NCI-H146 treated with DMSO at 0.1 percent for 48 hours (cell line): ENCODE measurements around the gene FAM177B.
"Not testable (repeated sequence)": the region's sequence is repeated elsewhere in the genome, so short reads cannot be mapped to it uniquely, and the experiment has no call there.

Experiments used
- DNase-seq: peaks from one replicate; lab custom pipeline; 2025; ENCODE audit not compliant: unreplicated experiment; lab: John Stamatoyannopoulos, UW

FAM177B gene

GRCh38 chr1:222739929-222740328 lies 2.9 kb downstream of the FAM177B start:
- DNase-seq: no peak

GRCh38 chr1:222741630-222742457 lies 4.8 kb downstream of the FAM177B start:
- DNase-seq: not testable (repeated sequence)

- DNase-seq: no peak
Measured at GRCh38 chr1:222749927-222750326, 12.9 kb downstream of the FAM177B start.

- no peak for DNase-seq
Measured at GRCh38 chr1:222750651-222751050, 13.6 kb downstream of the FAM177B start.

GRCh38 chr1:222751255-222751654 lies 14.3 kb downstream of the FAM177B start:
- DNase-seq: no peak

GRCh38 chr1:222754366-222755139 lies 17.6 kb downstream of the FAM177B start:
- DNase-seq: no peak

GRCh38 chr1:222757646-222758268 lies 20.8 kb downstream of the FAM177B start:
- no peak for DNase-seq

- DNase-seq: no peak
Measured at GRCh38 chr1:222759451-222760035, 22.5 kb downstream of the FAM177B start.

- DNase-seq: no peak
Measured at GRCh38 chr1:222761083-222761482, 24.1 kb downstream of the FAM177B start.

GRCh38 chr1:222762178-222762577 lies 25.2 kb downstream of the FAM177B start:
- DNase-seq: not testable (repeated sequence)

- DNase-seq: no peak
Measured at GRCh38 chr1:222767152-222767571, 30.2 kb downstream of the FAM177B start.

- no peak for DNase-seq
Measured at GRCh38 chr1:222768592-222768991, 31.6 kb downstream of the FAM177B start.

- DNase-seq: no peak
Measured at GRCh38 chr1:222769181-222769580, 32.2 kb downstream of the FAM177B start.

- DNase-seq: no peak
Measured at GRCh38 chr1:222769971-222770620, 33.1 kb downstream of the FAM177B start.

- no peak for DNase-seq
Measured at GRCh38 chr1:222772996-222773379, 36.0 kb downstream of the FAM177B start.

- DNase-seq: no peak
Measured at GRCh38 chr1:222777463-222777862, 40.5 kb downstream of the FAM177B start.

- DNase-seq: no peak
Measured at GRCh38 chr1:222777977-222778376, 41.0 kb downstream of the FAM177B start.

GRCh38 chr1:222781251-222781650 lies 44.2 kb downstream of the FAM177B start:
- DNase-seq: no peak

GRCh38 chr1:222783051-222783450 lies 46.0 kb downstream of the FAM177B start:
- DNase-seq: no peak

- DNase-seq: no peak
Measured at GRCh38 chr1:222784371-222784770, 47.4 kb downstream of the FAM177B start.

GRCh38 chr1:222784916-222785315 lies 47.9 kb downstream of the FAM177B start:
- DNase-seq: no peak
